ENCODE results near the gene CEBPZ. TPM values are rescaled to one million over a fixed set of nuclear protein-coding genes. Genes with fewer than 3 reads are reported as not detected.

CEBPZ gene
- total RNA-seq, 4 donors from 2014 or later, result 29.5 to 34.9 (median 32.1) TPM

DNA sequence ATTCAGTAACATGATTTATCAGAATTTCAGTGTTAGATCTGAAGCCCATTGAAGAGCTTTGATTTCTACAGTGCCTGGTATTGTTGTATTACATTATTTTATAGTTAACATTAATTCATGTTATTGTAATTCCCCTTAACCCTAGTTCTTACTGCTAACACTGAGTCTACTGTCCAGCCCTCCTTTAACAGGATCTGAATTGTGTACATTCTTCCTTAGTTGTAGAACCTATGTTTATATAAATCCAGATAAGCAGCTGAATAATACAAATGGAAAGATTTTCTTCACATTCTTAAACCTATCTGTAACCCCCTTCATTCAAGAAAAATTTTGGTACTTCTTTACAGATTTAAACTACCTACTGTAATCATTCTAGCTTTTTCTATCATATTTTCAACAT is 14.8 kb upstream of the CEBPZ start:
- no peak overlapping the region for H3K27ac ChIP-seq
- no peaks in the 10 kb centered on the region for H3K4me1 ChIP-seq
- no peak for DNase-seq (ENCODE audit: low spot score in 2 of 2)
- TF ChIP-seq EP300 (IDR thresholded peaks at IDR 0.05) (no peak), POLR2AphosphoS5 (IDR thresholded peaks at IDR 0.05) (no peak), POLR2A (IDR thresholded peaks at IDR 0.05) (no peak)
- TF ChIP-seq, protein P1, sequence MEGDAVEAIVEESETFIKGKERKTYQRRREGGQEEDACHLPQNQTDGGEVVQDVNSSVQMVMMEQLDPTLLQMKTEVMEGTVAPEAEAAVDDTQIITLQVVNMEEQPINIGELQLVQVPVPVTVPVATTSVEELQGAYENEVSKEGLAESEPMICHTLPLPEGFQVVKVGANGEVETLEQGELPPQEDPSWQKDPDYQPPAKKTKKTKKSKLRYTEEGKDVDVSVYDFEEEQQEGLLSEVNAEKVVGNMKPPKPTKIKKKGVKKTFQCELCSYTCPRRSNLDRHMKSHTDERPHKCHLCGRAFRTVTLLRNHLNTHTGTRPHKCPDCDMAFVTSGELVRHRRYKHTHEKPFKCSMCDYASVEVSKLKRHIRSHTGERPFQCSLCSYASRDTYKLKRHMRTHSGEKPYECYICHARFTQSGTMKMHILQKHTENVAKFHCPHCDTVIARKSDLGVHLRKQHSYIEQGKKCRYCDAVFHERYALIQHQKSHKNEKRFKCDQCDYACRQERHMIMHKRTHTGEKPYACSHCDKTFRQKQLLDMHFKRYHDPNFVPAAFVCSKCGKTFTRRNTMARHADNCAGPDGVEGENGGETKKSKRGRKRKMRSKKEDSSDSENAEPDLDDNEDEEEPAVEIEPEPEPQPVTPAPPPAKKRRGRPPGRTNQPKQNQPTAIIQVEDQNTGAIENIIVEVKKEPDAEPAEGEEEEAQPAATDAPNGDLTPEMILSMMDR (IDR thresholded peaks at IDR 0.05), result no peak
- H3K27me3 ChIP-seq, result no peaks in the 10 kb centered on the region
- H3K4me3 ChIP-seq, result no peak overlapping the region
- peaks cover 84% of the 10 kb centered on the region for H3K36me3 ChIP-seq
- H3K9me3 ChIP-seq, result no peaks in the 10 kb centered on the region

DNA sequence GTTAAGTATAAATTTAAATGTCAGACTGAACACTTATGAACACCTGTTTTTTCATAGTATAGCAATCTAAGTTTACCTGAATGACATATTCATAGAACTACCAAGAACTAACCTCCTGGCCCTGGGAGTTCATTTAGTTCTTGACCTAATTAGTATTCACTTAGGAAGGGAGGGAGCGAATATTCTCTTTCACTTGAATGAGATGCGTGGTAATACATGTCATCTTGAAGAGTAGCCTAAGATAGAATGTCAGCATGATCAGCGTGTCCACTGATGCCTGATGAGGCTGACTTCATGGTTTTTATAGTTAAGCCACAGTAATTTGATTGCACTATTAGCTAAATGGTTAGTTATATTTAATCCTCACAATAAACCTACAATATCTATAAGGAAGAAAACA is 13.4 kb upstream of the CEBPZ start:
- H3K27ac ChIP-seq, result no peak overlapping the region
- H3K9me3 ChIP-seq, result no peaks in the 10 kb centered on the region
- H3K27me3 ChIP-seq, result no peaks in the 10 kb centered on the region
- H3K4me1 ChIP-seq, result no peaks in the 10 kb centered on the region
- H3K4me3 ChIP-seq, result no peak overlapping the region
- DNase-seq (ENCODE audit: low spot score in 2 of 2), result no peak
- 97% methylated on average over 3 of the region's 3 CpGs for WGBS
- TF ChIP-seq, protein P1 (IDR thresholded peaks at IDR 0.05), result no peak
- no peak for TF ChIP-seq EP300 (IDR thresholded peaks at IDR 0.05)
- H3K36me3 ChIP-seq, result peaks cover 80% of the 10 kb centered on the region

DNA sequence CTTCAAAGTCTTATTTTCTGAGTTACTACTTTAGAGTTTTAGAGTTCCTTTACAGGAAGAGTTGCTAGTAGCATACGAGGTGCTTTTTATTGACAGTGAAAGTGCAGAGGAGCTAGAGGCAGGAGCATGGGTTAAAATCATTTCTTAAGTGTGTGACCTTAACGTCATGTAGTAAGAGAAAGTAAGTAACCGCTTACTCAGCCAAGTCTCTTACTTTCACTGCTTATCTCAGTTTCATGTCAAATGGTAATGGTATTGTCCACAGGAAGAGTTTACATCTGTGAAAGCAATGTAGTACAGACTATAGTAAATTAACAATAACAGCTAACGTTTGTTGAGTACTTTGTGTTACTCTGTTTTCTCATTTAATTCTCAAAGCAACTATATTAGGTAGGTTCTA is 12.6 kb upstream of the CEBPZ start:
- no peak for TF ChIP-seq EP300 (IDR thresholded peaks at IDR 0.05)
- TF ChIP-seq POLR2A (IDR thresholded peaks at IDR 0.05), result no peak
- TF ChIP-seq POLR2AphosphoS5 (IDR thresholded peaks at IDR 0.05), result no peak
- TF ChIP-seq, protein P1 (IDR thresholded peaks at IDR 0.05), result no peak
- Histone ChIP-seq H3K27ac (no peak overlapping the region), H3K36me3 (peaks cover 80% of the 10 kb centered on the region), H3K9me3 (no peaks in the 10 kb centered on the region), H3K4me1 (no peaks in the 10 kb centered on the region), H3K4me3 (no peak overlapping the region), H3K27me3 (no peaks in the 10 kb centered on the region)
- WGBS, result 79% methylated on average over 4 of the region's 4 CpGs
- DNase-seq (ENCODE audit: low spot score in 2 of 2), result no peak

DNA sequence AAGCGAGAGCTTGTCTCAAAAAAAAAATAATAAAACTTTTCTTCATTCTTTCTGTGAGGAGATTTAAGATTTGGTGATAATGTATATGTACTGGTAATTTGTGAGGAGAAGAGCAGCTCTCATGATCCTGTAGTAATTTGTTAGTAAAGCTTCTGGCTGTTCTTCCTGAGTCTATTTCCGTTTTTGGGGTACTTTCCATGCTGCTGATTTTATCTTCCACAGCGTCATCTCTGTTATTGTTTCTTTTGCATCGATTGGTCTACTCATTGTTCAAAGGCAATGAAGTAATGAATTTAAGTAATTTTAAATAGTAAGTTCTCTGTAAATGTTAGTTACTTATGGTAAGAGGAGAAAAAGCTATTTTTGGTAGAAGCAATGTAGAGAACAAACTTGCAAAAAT is 12.0 kb upstream of the CEBPZ start:
- H3K36me3 ChIP-seq, result peaks cover 76% of the 10 kb centered on the region
- WGBS, result 83% methylated on average over 4 of the region's 4 CpGs
- no peak for DNase-seq (ENCODE audit: low spot score in 2 of 2)
- TF ChIP-seq, protein P1 (IDR thresholded peaks at IDR 0.05), result no peak
- TF ChIP-seq POLR2A (IDR thresholded peaks at IDR 0.05), result no peak
- no peak for TF ChIP-seq POLR2AphosphoS5 (IDR thresholded peaks at IDR 0.05)
- no peak for TF ChIP-seq EP300 (IDR thresholded peaks at IDR 0.05)
- H3K27me3 ChIP-seq, result no peaks in the 10 kb centered on the region
- no peaks in the 10 kb centered on the region for H3K9me3 ChIP-seq
- no peak overlapping the region for H3K4me3 ChIP-seq
- no peaks in the 10 kb centered on the region for H3K4me1 ChIP-seq
- no peak overlapping the region for H3K27ac ChIP-seq

DNA sequence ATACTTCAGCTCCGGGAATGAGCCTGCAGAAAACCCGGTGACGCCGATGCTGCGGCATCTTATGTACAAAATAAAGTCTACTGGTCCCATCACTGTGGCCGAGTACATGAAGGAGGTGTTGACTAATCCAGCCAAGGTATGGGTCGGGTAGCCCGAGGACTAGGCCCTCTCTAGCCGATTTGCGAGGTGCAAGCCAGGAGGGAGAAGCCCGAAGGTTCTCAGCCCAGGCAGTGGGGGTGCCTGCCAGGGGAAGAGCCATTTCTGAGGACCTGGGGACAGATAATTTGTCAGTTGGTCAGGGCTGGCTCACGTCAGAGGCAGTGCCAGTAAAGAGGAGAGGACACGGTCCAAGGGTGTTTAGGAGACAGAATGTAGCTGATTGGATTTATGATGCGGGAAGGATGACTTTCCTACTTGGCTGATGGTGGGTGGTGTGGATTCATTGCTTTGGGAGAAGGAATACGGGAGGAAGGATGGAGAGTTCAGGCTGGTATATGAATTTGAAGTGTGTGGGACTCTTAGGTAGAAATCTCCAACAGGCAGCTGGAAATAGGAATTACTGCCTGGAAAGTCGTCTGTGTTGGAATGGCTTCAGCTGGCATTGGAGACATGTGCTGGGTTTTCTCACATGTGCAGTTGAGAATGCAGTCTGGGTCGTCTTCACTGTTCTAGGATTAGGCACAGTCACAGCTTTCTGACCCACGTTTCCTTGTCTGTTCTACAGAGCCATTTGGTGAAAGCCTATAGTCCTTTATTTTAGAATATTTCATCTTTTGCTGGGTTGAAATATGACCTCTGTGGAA is 936 bp upstream of the CEBPZ start:
- DNase-seq (ENCODE audit: low spot score in 2 of 2), result peak in 1 of 2 donors; percentile 58
- H3K9me3 ChIP-seq, result no peaks in the 10 kb centered on the region
- no peaks in the 10 kb centered on the region for H3K27me3 ChIP-seq
- TF ChIP-seq EP300 (IDR thresholded peaks at IDR 0.05) (no peak), POLR2AphosphoS5 (IDR thresholded peaks at IDR 0.05) (no peak), POLR2A (IDR thresholded peaks at IDR 0.05) (no peak)
- TF ChIP-seq, protein P1 (IDR thresholded peaks at IDR 0.05), result no peak
- peak overlapping the region; percentile 81 for H3K4me3 ChIP-seq
- H3K36me3 ChIP-seq, result peaks cover 20% of the 10 kb centered on the region
- H3K4me1 ChIP-seq, result peaks cover 34% of the 10 kb centered on the region
- 11% methylated on average over 17 of the region's 18 CpGs for WGBS
- peak overlapping the region; percentile 93 for H3K27ac ChIP-seq

All from suprapubic skin (tissue), 4 donors.